HEK293 (cell line): Measurements from ENCODE around the gene ST6GAL1.
A peak's percentile ranks its signal among the peaks of the same experiment; 100 is the strongest.

Experiments
- CTCF ChIA-PET: fragments of 350-600 bp; formaldehyde crosslinking; extraction: SDS; loops from one replicate; lab custom pipeline; 2021; ENCODE audit warnings: antibody characterized with exemption; lab: Yijun Ruan, JAX
- POLR2A ChIA-PET: fragments of 300-600 bp; formaldehyde crosslinking; extraction: SDS; loops from one replicate; lab custom pipeline; 2020; ENCODE audit warnings: antibody characterized with exemption, inconsistent platforms; lab: Yijun Ruan, JAX
- H3K27ac ChIP-seq: fragments of 200-500 bp; sonication (Bioruptor generic); 2 replicates; pipeline ENCODE4 v1.5.1; 2014; ENCODE audit warnings: low read depth, low read length, control low read depth, inconsistent platforms; ENCODE audit errors: extremely low read depth
- H3K36me3 ChIP-seq, 2 experiments: fragments of 200-500 bp in 1 of 2; sonication (Bioruptor generic) in 1 of 2; 1 replicate in 1 of 2; 2 replicates in 1 of 2; pipeline ENCODE4 v1.5.1; 2014 to 2017; ENCODE audit warnings: inconsistent platforms in 2 of 2, low read length in 2 of 2; ENCODE audit not compliant: control insufficient read depth in 2 of 2, insufficient read depth in 1 of 2
- H3K4me1 ChIP-seq: fragments of 200-500 bp; sonication (Bioruptor generic); 2 replicates; pipeline ENCODE4 v1.5.1; 2014; ENCODE audit warnings: mild to moderate bottlenecking, low read length, inconsistent platforms; ENCODE audit not compliant: control insufficient read depth, insufficient read depth
- H3K4me3 ChIP-seq: 2 replicates; pipeline ENCODE4 v1.5.1; 2011; ENCODE audit warnings: low read depth, mild to moderate bottlenecking, control low read depth, low read length, moderate library complexity
- H3K9me3 ChIP-seq: fragments of 200-500 bp; sonication (Bioruptor generic); 2 replicates; pipeline ENCODE4 v1.5.1; 2014; ENCODE audit warnings: low read depth, low read length, inconsistent platforms; ENCODE audit not compliant: control insufficient read depth, insufficient read depth
- BCL11A ChIP-seq: fragments of 450-650 bp; formaldehyde crosslinking; IDR thresholded peaks from 2 replicates; pipeline ENCODE4 v1.5.1; 2016; ENCODE audit warnings: low read depth, missing biosample characterization, missing genetic modification characterization
- FEZF1 ChIP-seq: fragments of 450-650 bp; formaldehyde crosslinking; IDR thresholded peaks from 2 replicates; pipeline ENCODE4 v1.5.1; 2016; ENCODE audit warnings: missing biosample characterization, missing genetic modification characterization
- MYNN ChIP-seq: fragments of 450-650 bp; formaldehyde crosslinking; IDR thresholded peaks from 2 replicates; pipeline ENCODE4 v1.5.1; 2016; ENCODE audit warnings: missing biosample characterization, missing genetic modification characterization, borderline replicate concordance
- ZNF121 ChIP-seq: fragments of 450-650 bp; formaldehyde crosslinking; IDR thresholded peaks from 2 replicates; pipeline ENCODE4 v1.5.1; 2016; ENCODE audit warnings: missing biosample characterization, missing genetic modification characterization
- ZNF23 ChIP-seq: fragments of 450-650 bp; formaldehyde crosslinking; IDR thresholded peaks from 2 replicates; pipeline ENCODE4 v1.5.1; 2016; ENCODE audit warnings: missing biosample characterization, missing genetic modification characterization, borderline replicate concordance
- ZNF24 ChIP-seq: fragments of 450-650 bp; formaldehyde crosslinking; IDR thresholded peaks from 2 replicates; pipeline ENCODE4 v1.5.1; 2016; ENCODE audit warnings: missing biosample characterization, missing genetic modification characterization
- ZNF548 ChIP-seq: fragments of 450-650 bp; formaldehyde crosslinking; IDR thresholded peaks from 2 replicates; pipeline ENCODE4 v1.5.1; 2016; ENCODE audit warnings: missing biosample characterization, missing genetic modification characterization
- ZXDB ChIP-seq: fragments of 450-650 bp; formaldehyde crosslinking; IDR thresholded peaks from 2 replicates; pipeline ENCODE4 v1.5.1; 2016; ENCODE audit warnings: missing biosample characterization, missing genetic modification characterization
- TF ChIP-seq, protein P1 (sequence below): fragments of 450-650 bp; formaldehyde crosslinking; IDR thresholded peaks from 2 replicates; pipeline ENCODE4 v1.5.1; 2016; ENCODE audit warnings: missing biosample characterization, missing genetic modification characterization
- TF ChIP-seq, protein P2 (sequence below): fragments of 450-650 bp; formaldehyde crosslinking; IDR thresholded peaks from 2 replicates; pipeline ENCODE4 v1.5.1; 2016; ENCODE audit warnings: missing biosample characterization, missing genetic modification characterization
- TF ChIP-seq, protein P3 (sequence below): fragments of 450-650 bp; formaldehyde crosslinking; IDR thresholded peaks from 2 replicates; pipeline ENCODE4 v1.5.1; 2016; ENCODE audit warnings: missing biosample characterization, missing genetic modification characterization, borderline replicate concordance
- TF ChIP-seq, protein P4 (sequence below): fragments of 450-650 bp; formaldehyde crosslinking; IDR thresholded peaks from 2 replicates; pipeline ENCODE4 v1.5.1; 2016; ENCODE audit warnings: missing biosample characterization, missing genetic modification characterization, borderline replicate concordance
- TF ChIP-seq, protein P5 (sequence below): fragments of 450-650 bp; formaldehyde crosslinking; IDR thresholded peaks from 2 replicates; pipeline ENCODE4 v1.5.1; 2016; ENCODE audit warnings: missing biosample characterization, missing genetic modification characterization, borderline replicate concordance

The ST6GAL1 gene

DNA sequence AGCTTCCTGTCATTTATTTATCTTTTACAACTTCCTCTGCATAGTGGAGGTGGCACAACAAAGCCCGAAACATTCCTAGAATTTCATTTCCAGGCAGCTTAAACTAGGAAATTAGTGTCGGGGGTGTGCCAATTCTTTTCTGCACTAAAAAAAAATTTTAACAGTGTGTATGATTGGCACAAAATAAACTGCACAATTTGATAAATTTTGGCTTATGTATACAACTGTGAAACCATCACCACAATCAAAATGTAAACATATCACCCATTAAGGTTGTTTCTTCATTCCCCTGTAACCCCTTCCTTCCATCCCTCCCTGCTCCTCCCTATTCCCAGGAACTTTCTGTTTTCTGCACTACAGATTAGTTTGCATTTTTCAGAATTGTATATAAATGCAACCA, 154.3 kb downstream of the ST6GAL1 start:
- no peak overlapping the region for H3K4me3 ChIP-seq
- H3K9me3 ChIP-seq: no peaks in the 10 kb centered on the region
- no peaks in the 10 kb centered on the region for H3K4me1 ChIP-seq
- H3K36me3 ChIP-seq: no peaks in the 10 kb centered on the region
- TF ChIP-seq, protein P1, sequence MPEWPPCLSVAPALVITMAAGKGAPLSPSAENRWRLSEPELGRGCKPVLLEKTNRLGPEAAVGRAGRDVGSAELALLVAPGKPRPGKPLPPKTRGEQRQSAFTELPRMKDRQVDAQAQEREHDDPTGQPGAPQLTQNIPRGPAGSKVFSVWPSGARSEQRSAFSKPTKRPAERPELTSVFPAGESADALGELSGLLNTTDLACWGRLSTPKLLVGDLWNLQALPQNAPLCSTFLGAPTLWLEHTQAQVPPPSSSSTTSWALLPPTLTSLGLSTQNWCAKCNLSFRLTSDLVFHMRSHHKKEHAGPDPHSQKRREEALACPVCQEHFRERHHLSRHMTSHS (tag by site-specific recombination): no peak
- TF ChIP-seq, protein P2, sequence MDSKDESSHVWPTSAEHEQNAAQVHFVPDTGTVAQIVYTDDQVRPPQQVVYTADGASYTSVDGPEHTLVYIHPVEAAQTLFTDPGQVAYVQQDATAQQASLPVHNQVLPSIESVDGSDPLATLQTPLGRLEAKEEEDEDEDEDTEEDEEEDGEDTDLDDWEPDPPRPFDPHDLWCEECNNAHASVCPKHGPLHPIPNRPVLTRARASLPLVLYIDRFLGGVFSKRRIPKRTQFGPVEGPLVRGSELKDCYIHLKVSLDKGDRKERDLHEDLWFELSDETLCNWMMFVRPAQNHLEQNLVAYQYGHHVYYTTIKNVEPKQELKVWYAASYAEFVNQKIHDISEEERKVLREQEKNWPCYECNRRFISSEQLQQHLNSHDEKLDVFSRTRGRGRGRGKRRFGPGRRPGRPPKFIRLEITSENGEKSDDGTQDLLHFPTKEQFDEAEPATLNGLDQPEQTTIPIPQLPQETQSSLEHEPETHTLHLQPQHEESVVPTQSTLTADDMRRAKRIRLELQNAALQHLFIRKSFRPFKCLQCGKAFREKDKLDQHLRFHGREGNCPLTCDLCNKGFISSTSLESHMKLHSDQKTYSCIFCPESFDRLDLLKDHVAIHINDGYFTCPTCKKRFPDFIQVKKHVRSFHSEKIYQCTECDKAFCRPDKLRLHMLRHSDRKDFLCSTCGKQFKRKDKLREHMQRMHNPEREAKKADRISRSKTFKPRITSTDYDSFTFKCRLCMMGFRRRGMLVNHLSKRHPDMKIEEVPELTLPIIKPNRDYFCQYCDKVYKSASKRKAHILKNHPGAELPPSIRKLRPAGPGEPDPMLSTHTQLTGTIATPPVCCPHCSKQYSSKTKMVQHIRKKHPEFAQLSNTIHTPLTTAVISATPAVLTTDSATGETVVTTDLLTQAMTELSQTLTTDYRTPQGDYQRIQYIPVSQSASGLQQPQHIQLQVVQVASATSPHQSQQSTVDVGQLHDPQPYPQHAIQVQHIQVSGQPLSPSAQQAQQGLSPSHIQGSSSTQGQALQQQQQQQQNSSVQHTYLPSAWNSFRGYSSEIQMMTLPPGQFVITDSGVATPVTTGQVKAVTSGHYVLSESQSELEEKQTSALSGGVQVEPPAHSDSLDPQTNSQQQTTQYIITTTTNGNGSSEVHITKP (tag by site-specific recombination): peak; percentile 86
- TF ChIP-seq, protein P3, sequence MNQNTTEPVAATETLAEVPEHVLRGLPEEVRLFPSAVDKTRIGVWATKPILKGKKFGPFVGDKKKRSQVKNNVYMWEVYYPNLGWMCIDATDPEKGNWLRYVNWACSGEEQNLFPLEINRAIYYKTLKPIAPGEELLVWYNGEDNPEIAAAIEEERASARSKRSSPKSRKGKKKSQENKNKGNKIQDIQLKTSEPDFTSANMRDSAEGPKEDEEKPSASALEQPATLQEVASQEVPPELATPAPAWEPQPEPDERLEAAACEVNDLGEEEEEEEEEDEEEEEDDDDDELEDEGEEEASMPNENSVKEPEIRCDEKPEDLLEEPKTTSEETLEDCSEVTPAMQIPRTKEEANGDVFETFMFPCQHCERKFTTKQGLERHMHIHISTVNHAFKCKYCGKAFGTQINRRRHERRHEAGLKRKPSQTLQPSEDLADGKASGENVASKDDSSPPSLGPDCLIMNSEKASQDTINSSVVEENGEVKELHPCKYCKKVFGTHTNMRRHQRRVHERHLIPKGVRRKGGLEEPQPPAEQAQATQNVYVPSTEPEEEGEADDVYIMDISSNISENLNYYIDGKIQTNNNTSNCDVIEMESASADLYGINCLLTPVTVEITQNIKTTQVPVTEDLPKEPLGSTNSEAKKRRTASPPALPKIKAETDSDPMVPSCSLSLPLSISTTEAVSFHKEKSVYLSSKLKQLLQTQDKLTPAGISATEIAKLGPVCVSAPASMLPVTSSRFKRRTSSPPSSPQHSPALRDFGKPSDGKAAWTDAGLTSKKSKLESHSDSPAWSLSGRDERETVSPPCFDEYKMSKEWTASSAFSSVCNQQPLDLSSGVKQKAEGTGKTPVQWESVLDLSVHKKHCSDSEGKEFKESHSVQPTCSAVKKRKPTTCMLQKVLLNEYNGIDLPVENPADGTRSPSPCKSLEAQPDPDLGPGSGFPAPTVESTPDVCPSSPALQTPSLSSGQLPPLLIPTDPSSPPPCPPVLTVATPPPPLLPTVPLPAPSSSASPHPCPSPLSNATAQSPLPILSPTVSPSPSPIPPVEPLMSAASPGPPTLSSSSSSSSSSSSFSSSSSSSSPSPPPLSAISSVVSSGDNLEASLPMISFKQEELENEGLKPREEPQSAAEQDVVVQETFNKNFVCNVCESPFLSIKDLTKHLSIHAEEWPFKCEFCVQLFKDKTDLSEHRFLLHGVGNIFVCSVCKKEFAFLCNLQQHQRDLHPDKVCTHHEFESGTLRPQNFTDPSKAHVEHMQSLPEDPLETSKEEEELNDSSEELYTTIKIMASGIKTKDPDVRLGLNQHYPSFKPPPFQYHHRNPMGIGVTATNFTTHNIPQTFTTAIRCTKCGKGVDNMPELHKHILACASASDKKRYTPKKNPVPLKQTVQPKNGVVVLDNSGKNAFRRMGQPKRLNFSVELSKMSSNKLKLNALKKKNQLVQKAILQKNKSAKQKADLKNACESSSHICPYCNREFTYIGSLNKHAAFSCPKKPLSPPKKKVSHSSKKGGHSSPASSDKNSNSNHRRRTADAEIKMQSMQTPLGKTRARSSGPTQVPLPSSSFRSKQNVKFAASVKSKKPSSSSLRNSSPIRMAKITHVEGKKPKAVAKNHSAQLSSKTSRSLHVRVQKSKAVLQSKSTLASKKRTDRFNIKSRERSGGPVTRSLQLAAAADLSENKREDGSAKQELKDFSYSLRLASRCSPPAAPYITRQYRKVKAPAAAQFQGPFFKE (tag by site-specific recombination): no peak
- TF ChIP-seq, protein P4, sequence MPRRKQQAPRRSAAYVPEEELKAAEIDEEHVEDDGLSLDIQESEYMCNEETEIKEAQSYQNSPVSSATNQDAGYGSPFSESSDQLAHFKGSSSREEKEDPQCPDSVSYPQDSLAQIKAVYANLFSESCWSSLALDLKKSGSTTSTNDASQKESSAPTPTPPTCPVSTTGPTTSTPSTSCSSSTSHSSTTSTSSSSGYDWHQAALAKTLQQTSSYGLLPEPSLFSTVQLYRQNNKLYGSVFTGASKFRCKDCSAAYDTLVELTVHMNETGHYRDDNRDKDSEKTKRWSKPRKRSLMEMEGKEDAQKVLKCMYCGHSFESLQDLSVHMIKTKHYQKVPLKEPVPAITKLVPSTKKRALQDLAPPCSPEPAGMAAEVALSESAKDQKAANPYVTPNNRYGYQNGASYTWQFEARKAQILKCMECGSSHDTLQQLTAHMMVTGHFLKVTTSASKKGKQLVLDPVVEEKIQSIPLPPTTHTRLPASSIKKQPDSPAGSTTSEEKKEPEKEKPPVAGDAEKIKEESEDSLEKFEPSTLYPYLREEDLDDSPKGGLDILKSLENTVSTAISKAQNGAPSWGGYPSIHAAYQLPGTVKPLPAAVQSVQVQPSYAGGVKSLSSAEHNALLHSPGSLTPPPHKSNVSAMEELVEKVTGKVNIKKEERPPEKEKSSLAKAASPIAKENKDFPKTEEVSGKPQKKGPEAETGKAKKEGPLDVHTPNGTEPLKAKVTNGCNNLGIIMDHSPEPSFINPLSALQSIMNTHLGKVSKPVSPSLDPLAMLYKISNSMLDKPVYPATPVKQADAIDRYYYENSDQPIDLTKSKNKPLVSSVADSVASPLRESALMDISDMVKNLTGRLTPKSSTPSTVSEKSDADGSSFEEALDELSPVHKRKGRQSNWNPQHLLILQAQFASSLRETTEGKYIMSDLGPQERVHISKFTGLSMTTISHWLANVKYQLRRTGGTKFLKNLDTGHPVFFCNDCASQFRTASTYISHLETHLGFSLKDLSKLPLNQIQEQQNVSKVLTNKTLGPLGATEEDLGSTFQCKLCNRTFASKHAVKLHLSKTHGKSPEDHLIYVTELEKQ (tag by site-specific recombination): no peak
- TF ChIP-seq FEZF1 (tag by site-specific recombination) (no peak), ZNF24 (tag by site-specific recombination) (no peak)
- CTCF ChIA-PET: no interaction called here
- POLR2A ChIA-PET: interaction anchor here (0.7 to 1.2 kb wide), 2 partner anchors 9 to 102 kb away, joined by 4 to 9 read pairs; no protein-coding TSS in a partner anchor
- H3K27ac ChIP-seq: no peak overlapping the region

DNA sequence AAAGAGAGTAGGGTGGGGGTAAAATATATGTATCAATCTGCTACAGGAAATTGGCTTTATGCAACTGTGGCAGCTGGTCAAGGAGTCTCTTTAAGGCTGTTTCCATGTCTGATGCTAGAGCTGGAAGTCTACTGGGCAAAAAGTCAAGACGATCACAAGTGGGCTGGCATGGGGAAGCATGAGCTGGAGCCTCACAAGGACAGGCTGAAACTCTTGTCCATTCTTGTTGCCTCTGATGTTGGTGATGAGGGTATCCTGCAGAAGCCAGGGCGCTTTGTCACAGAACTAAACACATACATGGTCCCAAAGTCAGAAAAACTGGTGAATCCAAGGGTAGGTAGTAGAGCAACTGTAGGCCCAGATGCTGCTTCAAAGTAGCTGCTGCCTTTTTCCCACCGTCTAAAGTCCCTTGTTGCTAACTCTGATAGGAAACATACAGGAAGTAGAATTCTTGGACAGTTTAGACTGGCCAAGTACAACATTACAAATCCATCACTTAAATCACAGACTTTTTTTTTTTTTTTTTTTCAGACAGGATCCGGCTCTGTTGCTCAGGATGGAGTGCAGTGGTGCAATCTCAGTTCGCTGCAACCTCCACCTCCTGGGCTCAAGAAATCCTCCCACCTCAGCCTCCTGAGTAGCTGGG, 154.8 kb downstream of the ST6GAL1 start:
- Histone ChIP-seq H3K9me3 (no peaks in the 10 kb centered on the region), H3K36me3 (no peaks in the 10 kb centered on the region), H3K4me1 (no peaks in the 10 kb centered on the region), H3K27ac (no peak overlapping the region), H3K4me3 (no peak overlapping the region)
- TF ChIP-seq BCL11A (no peak), ZXDB (tag by site-specific recombination) (no peak), MYNN (no peak), ZNF548 (tag by site-specific recombination) (no peak), ZNF23 (tag by site-specific recombination) (no peak), ZNF121 (tag by site-specific recombination) (no peak)
- TF ChIP-seq, protein P5, sequence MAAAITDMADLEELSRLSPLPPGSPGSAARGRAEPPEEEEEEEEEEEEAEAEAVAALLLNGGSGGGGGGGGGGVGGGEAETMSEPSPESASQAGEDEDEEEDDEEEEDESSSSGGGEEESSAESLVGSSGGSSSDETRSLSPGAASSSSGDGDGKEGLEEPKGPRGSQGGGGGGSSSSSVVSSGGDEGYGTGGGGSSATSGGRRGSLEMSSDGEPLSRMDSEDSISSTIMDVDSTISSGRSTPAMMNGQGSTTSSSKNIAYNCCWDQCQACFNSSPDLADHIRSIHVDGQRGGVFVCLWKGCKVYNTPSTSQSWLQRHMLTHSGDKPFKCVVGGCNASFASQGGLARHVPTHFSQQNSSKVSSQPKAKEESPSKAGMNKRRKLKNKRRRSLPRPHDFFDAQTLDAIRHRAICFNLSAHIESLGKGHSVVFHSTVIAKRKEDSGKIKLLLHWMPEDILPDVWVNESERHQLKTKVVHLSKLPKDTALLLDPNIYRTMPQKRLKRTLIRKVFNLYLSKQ (tag by site-specific recombination): no peak
- POLR2A ChIA-PET: interaction anchor here (1.2 kb wide), 1 partner anchor 8 kb away, joined by 9 read pairs; no protein-coding TSS in a partner anchor
- CTCF ChIA-PET: no interaction called here
